GM21390 (cell line): ENCODE measurements around the gene MPP4.
A peak's percentile ranks its signal among the peaks of the same experiment; 100 is the strongest.
"Not testable (repeated sequence)": the region's sequence is repeated elsewhere in the genome, so short reads cannot be mapped to it uniquely, and the experiment has no call there.

ENCODE experiments used
- ATAC-seq: cut with Tn5 transposase; IDR thresholded peaks from one replicate; pipeline ENCODE4 v1.9.1; 2021; ENCODE audit not compliant: unreplicated experiment

Gene MPP4

GRCh38 chr2:201673546-201673945 lies 24.9 kb downstream of the MPP4 start:
- ATAC-seq: no peak

GRCh38 chr2:201671205-201671604 lies 27.2 kb downstream of the MPP4 start:
- ATAC-seq: not testable (repeated sequence)

GRCh38 chr2:201669865-201670264 lies 28.6 kb downstream of the MPP4 start:
- ATAC-seq: no peak

GRCh38 chr2:201668402-201668910 lies 30.0 kb downstream of the MPP4 start:
- ATAC-seq: no peak

GRCh38 chr2:201664334-201664733 lies 34.1 kb downstream of the MPP4 start:
- no peak for ATAC-seq

GRCh38 chr2:201661366-201661765 lies 37.1 kb downstream of the MPP4 start:
- no peak for ATAC-seq

GRCh38 chr2:201660293-201660895 lies 38.0 kb downstream of the MPP4 start:
- ATAC-seq: no peak

GRCh38 chr2:201656740-201657139 lies 41.7 kb downstream of the MPP4 start:
- no peak for ATAC-seq

GRCh38 chr2:201656102-201656501 lies 42.3 kb downstream of the MPP4 start:
- ATAC-seq: no peak

GRCh38 chr2:201654616-201655384 lies 43.6 kb downstream of the MPP4 start:
- ATAC-seq: no peak

- no peak for ATAC-seq
Observed at GRCh38 chr2:201653221-201653620, 45.2 kb downstream of the MPP4 start.

- ATAC-seq: no peak
Observed at GRCh38 chr2:201649442-201649841, 49.0 kb downstream of the MPP4 start.

- no peak for ATAC-seq
Observed at GRCh38 chr2:201647431-201647830, 51.0 kb downstream of the MPP4 start.

- ATAC-seq: no peak
Observed at GRCh38 chr2:201644001-201644400, 54.4 kb downstream of the MPP4 start.

- ATAC-seq: peak; percentile 42
Observed at GRCh38 chr2:201643216-201643890, 55.1 kb downstream of the MPP4 start, which contains the start of gene TMEM237. Gene TMEM237 (minus strand): TSS chr2:201643503. CDS start chr2:201643400, 103 bp downstream.

- ATAC-seq: peak; percentile 82
Observed at GRCh38 chr2:201642579-201643215, 55.7 kb downstream of the MPP4 start.

GRCh38 chr2:201642086-201642578 lies 56.3 kb downstream of the MPP4 start:
- ATAC-seq: peak; percentile 41

GRCh38 chr2:201639205-201639604 lies 59.2 kb downstream of the MPP4 start:
- ATAC-seq: no peak

- no peak for ATAC-seq
Observed at GRCh38 chr2:201638326-201638725, 60.1 kb downstream of the MPP4 start.

- no peak for ATAC-seq
Observed at GRCh38 chr2:201633661-201634249, 64.7 kb downstream of the MPP4 start.

- ATAC-seq: no peak
Observed at GRCh38 chr2:201631041-201631440, 67.4 kb downstream of the MPP4 start.
